Coronary artery (tissue), 2 donors: ENCODE measurements around the gene TRIM16.
"Not testable (repeated sequence)": the region's sequence is repeated elsewhere in the genome, so short reads cannot be mapped to it uniquely, and the experiment has no call there.

ENCODE experiments used
- DNase-seq: peaks from one replicate; pipeline ENCODE4 v3.0.0-alpha.2; 2017; ENCODE audit warnings: low spot score
- H3K27ac ChIP-seq, 2 donors: fragments of 200-600 bp; sonication (generic); one replicate each; pipeline ENCODE4 v1.5.1; 2016 to 2019
- H3K4me3 ChIP-seq: fragments of 200-600 bp; sonication (generic); 2 replicates; pipeline ENCODE4 v1.5.1; 2016; ENCODE audit warnings: mild to moderate bottlenecking, moderate library complexity

Gene TRIM16

GRCh38 chr17:15683824-15684478 lies at the start of gene TRIM16:
Gene TRIM16, minus strand, starts transcription at chr17:15684311. Its CDS starts 32,702 bp downstream, at chr17:15651609.
- Histone ChIP-seq H3K27ac (peak within 1 kb of the TSS; percentile 32 to 65), H3K4me3 (peak within 1 kb of the TSS; percentile 77)
- DNase-seq: peak; percentile 83

GRCh38 chr17:15733174-15733789 lies 49.2 kb upstream of the TRIM16 start:
- H3K4me3 ChIP-seq, DNase-seq, H3K27ac ChIP-seq: not testable (repeated sequence)

GRCh38 chr17:15731900-15732299 lies 47.8 kb upstream of the TRIM16 start, which contains the start of gene TBC1D26:
Gene TBC1D26, plus strand, starts transcription at chr17:15732283. Its CDS starts 3,066 bp downstream, at chr17:15735349.
- DNase-seq, H3K4me3 ChIP-seq: not testable (repeated sequence)

GRCh38 chr17:15730535-15730934 lies 46.4 kb upstream of the TRIM16 start:
- not testable (repeated sequence) for H3K27ac ChIP-seq, H3K4me3 ChIP-seq, DNase-seq

More at GRCh38 chr17:15731900-15732299, 47.8 kb upstream of the TRIM16 start, which contains the start of gene TBC1D26:
- H3K27ac ChIP-seq: not testable (repeated sequence)

GRCh38 chr17:15716601-15717563 lies 32.8 kb upstream of the TRIM16 start:
- H3K4me3 ChIP-seq, H3K27ac ChIP-seq, DNase-seq: not testable (repeated sequence)

GRCh38 chr17:15708879-15709278 lies 24.8 kb upstream of the TRIM16 start:
- H3K4me3 ChIP-seq, DNase-seq, H3K27ac ChIP-seq: not testable (repeated sequence)

- not testable (repeated sequence) for H3K27ac ChIP-seq, H3K4me3 ChIP-seq, DNase-seq
These were observed 20.7 kb upstream of the TRIM16 start for GRCh38 chr17:15704813-15705212.

- DNase-seq, H3K4me3 ChIP-seq, H3K27ac ChIP-seq: not testable (repeated sequence)
These were observed 20.1 kb upstream of the TRIM16 start for GRCh38 chr17:15704239-15704638.

- H3K4me3 ChIP-seq: peak overlapping the region; percentile 80
- DNase-seq: not testable (repeated sequence)
- peak overlapping the region; percentile 57 to 69 for H3K27ac ChIP-seq
These were observed 15.8 kb upstream of the TRIM16 start for GRCh38 chr17:15699937-15700336.

- DNase-seq: peak; percentile 96
- H3K4me3 ChIP-seq: peak within 1 kb of the TSS; percentile 80
- H3K27ac ChIP-seq: peak within 1 kb of the TSS; percentile 57 to 69
These were observed 15.4 kb upstream of the TRIM16 start, which contains the start of gene ZNF286A for GRCh38 chr17:15699413-15699924. Gene ZNF286A, plus strand, starts transcription at chr17:15699752. Its CDS starts 578 bp downstream, at chr17:15700330.

GRCh38 chr17:15698967-15699366 lies 14.9 kb upstream of the TRIM16 start:
- DNase-seq: not testable (repeated sequence)
- peak overlapping the region in 1 of 2 donors; percentile 69 for H3K27ac ChIP-seq
- peak overlapping the region; percentile 80 for H3K4me3 ChIP-seq

GRCh38 chr17:15687494-15687893 lies 3.4 kb upstream of the TRIM16 start:
- not testable (repeated sequence) for H3K27ac ChIP-seq, DNase-seq, H3K4me3 ChIP-seq

- H3K4me3 ChIP-seq, H3K27ac ChIP-seq, DNase-seq: not testable (repeated sequence)
These were observed 976 bp downstream of the TRIM16 start for GRCh38 chr17:15683135-15683534.

GRCh38 chr17:15675991-15676390 lies 8.1 kb downstream of the TRIM16 start:
- H3K27ac ChIP-seq, DNase-seq, H3K4me3 ChIP-seq: not testable (repeated sequence)

- DNase-seq, H3K27ac ChIP-seq, H3K4me3 ChIP-seq: not testable (repeated sequence)
These were observed 9.5 kb downstream of the TRIM16 start for GRCh38 chr17:15674640-15675039.

- H3K4me3 ChIP-seq, DNase-seq, H3K27ac ChIP-seq: not testable (repeated sequence)
These were observed 14.6 kb downstream of the TRIM16 start for GRCh38 chr17:15669526-15669925.
